Measurements from ENCODE around the gene ERGIC3. TPM values are rescaled to one million over a fixed set of nuclear protein-coding genes. Genes with fewer than 3 reads are reported as not detected.

ERGIC3 gene
- total and polyA plus RNA-seq, 2 experiments from 2014 or later = 262 to 477 TPM

DNA sequence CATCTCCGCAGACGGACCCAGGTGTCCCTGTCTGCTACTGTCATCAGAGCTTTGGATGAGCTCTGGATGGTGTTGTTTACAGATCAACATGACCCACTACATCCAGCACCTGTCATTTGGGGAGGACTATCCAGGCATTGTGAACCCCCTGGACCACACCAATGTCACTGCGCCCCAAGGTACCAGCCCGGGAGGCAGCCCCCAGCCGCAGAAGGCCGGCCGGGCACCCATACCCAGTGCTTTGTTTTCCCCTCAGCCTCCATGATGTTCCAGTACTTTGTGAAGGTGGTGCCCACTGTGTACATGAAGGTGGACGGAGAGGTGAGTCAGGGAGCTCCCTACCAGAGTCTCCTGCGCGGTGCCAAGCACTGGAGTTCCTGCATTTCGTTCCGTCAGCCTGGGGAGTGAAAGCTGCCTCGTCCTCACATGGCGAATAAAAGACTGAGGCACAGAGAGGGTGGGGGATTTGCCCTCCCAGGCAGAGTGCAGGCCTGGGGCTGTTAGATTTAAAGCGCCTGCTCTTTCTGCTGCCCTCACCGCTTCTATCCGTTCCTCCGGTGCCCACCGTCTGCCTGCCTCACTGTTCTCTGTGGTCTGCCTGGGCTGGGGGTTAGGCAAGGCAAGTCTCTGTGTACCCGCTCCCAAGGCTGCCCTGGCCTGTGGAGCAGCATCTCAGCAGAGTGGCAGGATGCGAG, 14.2 kb downstream of the ERGIC3 start:
- Histone ChIP-seq H3K27ac (no peak overlapping the region), H3F3A (ENCODE audit: insufficient read depth) (no peaks in the 10 kb centered on the region), H3K9me2 (ENCODE audit: insufficient read depth) (no peaks in the 10 kb centered on the region), H4K20me1 (ENCODE audit: insufficient read depth) (no peaks in the 10 kb centered on the region), H3K9ac (no peak overlapping the region), H2AFZ (no peak overlapping the region), H3K4me1 (ENCODE audit: insufficient read depth) (0 out of 2 replicates have a peak, but pooled peaks cover under 1% of the 10 kb centered on the region), H3K4me2 (ENCODE audit: unreplicated experiment) (no peak overlapping the region), H3K9me3 (ENCODE audit: low read depth) (no peaks in the 10 kb centered on the region), H3K36me3 (ENCODE audit: low read depth) (peaks cover 7% of the 10 kb centered on the region; the same call in 1 of the 2 replicates), H3K27me3 (replicated peaks; ENCODE audit: insufficient read depth) (no peaks in the 10 kb centered on the region), H3K4me3 (no peak overlapping the region), H3K79me2 (ENCODE audit: insufficient read depth) (no peaks in the 10 kb centered on the region)
- TF ChIP-seq EZH2 (IDR thresholded peaks at IDR 0.05; ENCODE audit: insufficient read depth, poor library complexity, severe bottlenecking) (no peak), EZH2phosphoT487 (IDR thresholded peaks at IDR 0.05; ENCODE audit: insufficient read depth, low read depth) (no peak)
- DNase-seq = no peak
- in situ Hi-C loops (cut with MboI) = no loop called here
- WGBS, 2 experiments (ENCODE audit: low coverage in 1 of 2, low lambda C conversion rate in 2 of 2, missing lambda C conversion rate in 2 of 2) = 99% methylated on average over 21 of the region's 21 CpGs

DNA sequence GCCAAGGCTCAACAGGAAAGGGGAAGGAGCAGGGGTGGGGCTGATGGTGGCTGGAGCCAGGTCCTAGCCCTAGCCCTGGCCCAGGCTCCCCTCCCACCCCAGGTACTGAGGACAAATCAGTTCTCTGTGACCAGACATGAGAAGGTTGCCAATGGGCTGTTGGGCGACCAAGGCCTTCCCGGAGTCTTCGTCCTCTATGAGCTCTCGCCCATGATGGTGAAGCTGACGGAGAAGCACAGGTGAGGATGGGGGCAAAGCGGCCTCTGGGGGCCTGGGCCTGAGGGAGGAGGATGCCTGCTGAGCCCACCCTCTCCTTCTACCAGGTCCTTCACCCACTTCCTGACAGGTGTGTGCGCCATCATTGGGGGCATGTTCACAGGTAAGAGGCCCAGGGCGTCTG, 15.0 kb downstream of the ERGIC3 start:
- Histone ChIP-seq H3K9me2 (ENCODE audit: insufficient read depth) (no peaks in the 10 kb centered on the region), H3K27me3 (replicated peaks; ENCODE audit: insufficient read depth) (no peaks in the 10 kb centered on the region), H3K36me3 (ENCODE audit: low read depth) (peaks cover 4% of the 10 kb centered on the region; the same call in 1 of the 2 replicates), H3K4me1 (ENCODE audit: insufficient read depth) (peaks cover 4% of the 10 kb centered on the region; the same call in 1 of the 2 replicates), H3K9me3 (ENCODE audit: low read depth) (no peaks in the 10 kb centered on the region), H3K9ac (no peak overlapping the region), H3K27ac (no peak overlapping the region), H4K20me1 (ENCODE audit: insufficient read depth) (no peaks in the 10 kb centered on the region), H3K79me2 (ENCODE audit: insufficient read depth) (no peaks in the 10 kb centered on the region), H3K4me3 (no peak overlapping the region), H3K4me2 (ENCODE audit: unreplicated experiment) (no peak overlapping the region), H2AFZ (no peak overlapping the region), H3F3A (ENCODE audit: insufficient read depth) (no peaks in the 10 kb centered on the region)
- DNase-seq = no peak
- TF ChIP-seq EZH2 (IDR thresholded peaks at IDR 0.05; ENCODE audit: insufficient read depth, poor library complexity, severe bottlenecking) (no peak), EZH2phosphoT487 (IDR thresholded peaks at IDR 0.05; ENCODE audit: insufficient read depth, low read depth) (no peak)
- WGBS, 2 experiments (ENCODE audit: low coverage in 1 of 2, low lambda C conversion rate in 2 of 2, missing lambda C conversion rate in 2 of 2) = 98 to 99% methylated on average over 8 of the region's 8 CpGs
- in situ Hi-C loops (cut with MboI) = no loop called here

DNA sequence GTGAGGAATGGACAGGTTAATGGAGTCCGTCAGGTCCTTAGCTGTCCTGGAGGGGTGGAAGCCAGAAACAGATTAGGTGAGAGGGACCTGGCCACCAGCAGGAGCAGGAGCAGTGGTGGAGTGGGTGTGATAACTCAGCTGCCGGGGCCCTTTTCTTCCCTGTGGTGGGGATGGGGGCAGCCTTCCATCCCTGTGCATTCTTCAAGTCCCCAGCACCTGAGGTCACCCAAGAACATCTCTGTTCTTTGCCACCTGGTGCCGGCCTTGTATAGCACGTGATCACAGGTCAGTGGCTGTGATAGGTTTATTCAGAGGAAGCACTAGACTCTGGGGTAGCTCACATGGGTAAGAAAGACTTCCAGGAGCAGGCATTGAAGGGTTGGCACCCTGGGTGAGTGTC, 16.6 kb downstream of the ERGIC3 start:
- Histone ChIP-seq H2AFZ (no peak overlapping the region), H3K4me1 (ENCODE audit: insufficient read depth) (peaks cover 4% of the 10 kb centered on the region; the same call in 1 of the 2 replicates), H3K4me3 (no peak overlapping the region), H3F3A (ENCODE audit: insufficient read depth) (no peaks in the 10 kb centered on the region), H3K27me3 (replicated peaks; ENCODE audit: insufficient read depth) (no peaks in the 10 kb centered on the region), H3K9me2 (ENCODE audit: insufficient read depth) (no peaks in the 10 kb centered on the region), H4K20me1 (ENCODE audit: insufficient read depth) (no peaks in the 10 kb centered on the region), H3K79me2 (ENCODE audit: insufficient read depth) (no peaks in the 10 kb centered on the region), H3K4me2 (ENCODE audit: unreplicated experiment) (no peak overlapping the region), H3K36me3 (ENCODE audit: low read depth) (no peaks in the 10 kb centered on the region), H3K9me3 (ENCODE audit: low read depth) (no peaks in the 10 kb centered on the region), H3K27ac (no peak overlapping the region), H3K9ac (no peak overlapping the region)
- in situ Hi-C loops (cut with MboI) = no loop called here
- DNase-seq = no peak
- TF ChIP-seq EZH2phosphoT487 (IDR thresholded peaks at IDR 0.05; ENCODE audit: insufficient read depth, low read depth) = no peak
- TF ChIP-seq EZH2 (IDR thresholded peaks at IDR 0.05; ENCODE audit: insufficient read depth, poor library complexity, severe bottlenecking) = no peak
- WGBS, 2 experiments (ENCODE audit: low coverage in 1 of 2, low lambda C conversion rate in 2 of 2, missing lambda C conversion rate in 2 of 2) = 83 to 89% methylated on average over 4 of the region's 4 CpGs

DNA sequence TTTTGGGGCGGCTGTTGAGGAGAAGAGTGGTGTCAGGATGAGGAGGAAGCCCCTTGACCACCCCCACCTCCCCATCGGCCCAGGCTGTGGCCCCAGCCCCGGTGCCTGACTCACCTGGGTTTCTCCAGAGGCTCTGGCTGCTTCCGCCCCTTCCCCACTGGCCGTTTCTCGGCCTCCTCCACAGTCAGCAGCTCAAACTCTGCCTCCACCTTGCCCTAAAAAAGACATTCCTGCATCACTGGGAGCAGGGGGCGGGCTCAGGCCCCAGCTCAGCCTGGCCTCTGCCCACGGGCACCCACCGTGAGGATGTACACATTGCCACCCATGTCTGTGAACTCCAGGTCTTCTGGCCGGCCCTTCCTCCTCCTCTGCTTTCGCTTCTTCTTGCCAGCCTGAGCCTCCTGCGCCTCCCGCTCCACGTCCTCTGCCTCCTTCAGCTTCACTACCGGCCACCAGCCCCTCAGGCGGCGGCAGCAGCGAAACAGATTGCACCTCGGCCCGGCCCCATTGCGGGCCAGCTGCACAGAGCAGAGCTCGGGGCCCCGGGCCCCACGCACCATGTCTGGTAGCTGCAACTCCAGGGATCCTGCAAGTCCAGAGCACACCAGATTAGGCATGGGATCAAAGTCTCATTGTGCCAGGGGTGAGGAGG, 17.3 kb downstream of the ERGIC3 start:
- TF ChIP-seq EZH2 (IDR thresholded peaks at IDR 0.05; ENCODE audit: insufficient read depth, poor library complexity, severe bottlenecking) = no peak
- Histone ChIP-seq H3K36me3 (ENCODE audit: low read depth) (no peaks in the 10 kb centered on the region), H3K4me1 (ENCODE audit: insufficient read depth) (peaks cover 4% of the 10 kb centered on the region; the same call in 1 of the 2 replicates), H3K27ac (no peak overlapping the region), H3K9me3 (ENCODE audit: low read depth) (no peaks in the 10 kb centered on the region), H3K4me2 (ENCODE audit: unreplicated experiment) (no peak overlapping the region), H4K20me1 (ENCODE audit: insufficient read depth) (no peaks in the 10 kb centered on the region), H3K79me2 (ENCODE audit: insufficient read depth) (no peaks in the 10 kb centered on the region), H2AFZ (no peak overlapping the region), H3K4me3 (no peak overlapping the region), H3F3A (ENCODE audit: insufficient read depth) (no peaks in the 10 kb centered on the region), H3K9me2 (ENCODE audit: insufficient read depth) (no peaks in the 10 kb centered on the region), H3K9ac (no peak overlapping the region), H3K27me3 (replicated peaks; ENCODE audit: insufficient read depth) (no peaks in the 10 kb centered on the region)
- DNase-seq = no peak
- WGBS, 2 experiments (ENCODE audit: low coverage in 1 of 2, low lambda C conversion rate in 2 of 2, missing lambda C conversion rate in 2 of 2) = 89 to 93% methylated on average over 23 to 24 of the region's 24 CpGs
- in situ Hi-C loops (cut with MboI) = no loop called here
